Keratinocyte (primary cell): ENCODE data around the gene KIF2C. TPM values are rescaled to one million over a fixed set of nuclear protein-coding genes. Genes with fewer than 3 reads are reported as not detected.
A peak's percentile ranks its signal among the peaks of the same experiment; 100 is the strongest.

Experiments used
- DNase-seq: peaks from one replicate; pipeline ENCODE4 v3.0.0-alpha.2; 2011; ENCODE audit warnings: low read depth, missing footprints, low spot score
- FAIRE-seq: peaks from 2 replicates; lab custom pipeline; 2011; peaks lifted over from hg19 to GRCh38; lab: Jason Lieb, UNC
- H2AFZ ChIP-seq: 2 replicates; pipeline ENCODE4 v1.6.0; 2012; ENCODE audit warnings: low read length, control low read depth, inconsistent platforms; ENCODE audit not compliant: control insufficient read depth
- H3K27ac ChIP-seq: 2 replicates; pipeline ENCODE4 v1.5.1; 2011; ENCODE audit warnings: low read length; ENCODE audit not compliant: control insufficient read depth, insufficient read depth
- H3K27me3 ChIP-seq: 3 replicates; pipeline ENCODE4 v1.6.0; 2011; ENCODE audit warnings: low read length; ENCODE audit not compliant: control insufficient read depth, insufficient read depth; ENCODE audit errors: extremely low read depth
- H3K36me3 ChIP-seq, 2 experiments: 2 replicates in 1 of 2; 3 replicates in 1 of 2; pipeline ENCODE4 v1.5.1; 2011; ENCODE audit warnings: low read length in 2 of 2, mild to moderate bottlenecking in 1 of 2; ENCODE audit not compliant: control insufficient read depth in 2 of 2, insufficient read depth in 2 of 2; ENCODE audit errors: extremely low read depth in 1 of 2
- H3K4me1 ChIP-seq: 3 replicates; pipeline ENCODE4 v1.5.1; 2011; ENCODE audit warnings: low read length; ENCODE audit not compliant: control insufficient read depth, insufficient read depth; ENCODE audit errors: extremely low read depth
- H3K4me2 ChIP-seq: 3 replicates; pipeline ENCODE4 v1.6.0; 2011; ENCODE audit warnings: low read depth, low read length; ENCODE audit not compliant: control insufficient read depth, insufficient read depth; ENCODE audit errors: extremely low read depth
- H3K4me3 ChIP-seq, 3 experiments: fragments of 200-600 bp in 1 of 3; sonication (generic) in 1 of 3; 2 replicates in 2 of 3; 3 replicates in 1 of 3; pipeline ENCODE4 v1.5.1; 2011 to 2016; ENCODE audit warnings: low read length in 3 of 3, mild to moderate bottlenecking in 3 of 3, control low read depth in 2 of 3, inconsistent platforms in 1 of 3, low read depth in 1 of 3, mixed read lengths in 1 of 3, mixed run types in 1 of 3, moderate library complexity in 1 of 3; ENCODE audit not compliant: control insufficient read depth in 2 of 3, insufficient read depth in 2 of 3; ENCODE audit errors: extremely low read depth in 1 of 3
- H3K79me2 ChIP-seq: 2 replicates; pipeline ENCODE4 v1.6.0; 2012; ENCODE audit warnings: low read length; ENCODE audit not compliant: control insufficient read depth, insufficient read depth
- H3K9ac ChIP-seq: 3 replicates; pipeline ENCODE4 v1.6.0; 2011; ENCODE audit warnings: low read length; ENCODE audit not compliant: control insufficient read depth, insufficient read depth; ENCODE audit errors: extremely low read depth
- H3K9me1 ChIP-seq: 3 replicates; pipeline ENCODE4 v1.6.0; 2011; ENCODE audit warnings: low read length; ENCODE audit not compliant: control insufficient read depth, insufficient read depth; ENCODE audit errors: extremely low read depth
- H3K9me3 ChIP-seq: 2 replicates; pipeline ENCODE4 v1.5.1; 2012; ENCODE audit warnings: low read depth, low read length; ENCODE audit not compliant: control insufficient read depth
- H4K20me1 ChIP-seq: 3 replicates; pipeline ENCODE4 v1.6.0; 2011; ENCODE audit warnings: low read length; ENCODE audit not compliant: control insufficient read depth, insufficient read depth; ENCODE audit errors: extremely low read depth
- CTCF ChIP-seq, 3 experiments: IDR thresholded peaks in 1 of 3; conservative IDR thresholded peaks in 1 of 3; optimal IDR thresholded peaks in 1 of 3; 2 replicates in 2 of 3; 3 replicates in 1 of 3; pipeline versions ENCODE3 to v1.5.1; 2011; ENCODE audit warnings: low read length in 3 of 3, mild to moderate bottlenecking in 3 of 3, moderate library complexity in 2 of 3, control low read depth in 1 of 3, inconsistent platforms in 1 of 3; ENCODE audit not compliant: insufficient read depth in 2 of 3; ENCODE audit errors: extremely low read depth in 1 of 3
- EZH2 ChIP-seq: IDR thresholded peaks from one replicate; pipeline ENCODE4 v1.6.1; 2012; ENCODE audit warnings: inconsistent platforms, mild to moderate bottlenecking, low read length, moderate library complexity
- dilution Hi-C: fragments of 300-500 bp; cut with MboI; formaldehyde crosslinking; loops from one replicate; pipeline ENCODE4 v1.7.0; 2020; ENCODE audit warnings: low sequenced_read_pairs; ENCODE audit not compliant: extremely low pct_ligation_motif_present
- polyA plus RNA-seq, 5 experiments: library from polyadenylated mRNA; depleted of rRNA in 3 of 5; stranded (reverse) in 3 of 5; stranded (forward) in 1 of 5; unstranded in 1 of 5; fragments of >200 nt; gene quantifications; 1 replicate in 1 of 5; 2 replicates in 3 of 5; 3 replicates in 1 of 5; pipeline versions ENCODE4 v1.2.1 to v1.2.3, GENCODE V29; 2011 to 2012; ENCODE audit warnings: missing spikeins in 2 of 5, low read depth in 1 of 5, low replicate concordance in 1 of 5

The KIF2C gene
- polyA plus RNA-seq, 1 donor (not counting 4 experiments of a cell fraction or from before 2014, with no cell fraction given), result 16.3 TPM

GRCh38 chr1:44784094-44785028, 44.7 kb downstream of the KIF2C start:
- TF ChIP-seq CTCF (optimal IDR thresholded peaks at IDR 0.05 in 1 of 3, IDR thresholded peaks at IDR 0.05 in 1 of 3, conservative IDR thresholded peaks at IDR 0.05 in 1 of 3; ENCODE audit: extremely low read depth in 1 of 3, insufficient read depth in 2 of 3, low read length in 3 of 3) (peak in 1 of 3 experiments; percentile 27), EZH2 (peak; percentile 37)
- DNase-seq (no peak), FAIRE-seq (no peak)
- peaks cover 5 to 12% of the 10 kb centered on the region in 2 experiments for H3K36me3 ChIP-seq
- H3K4me2 ChIP-seq, result peak overlapping the region; percentile 56
- dilution Hi-C loops, result no loop called here
- H3K4me3 ChIP-seq, result peak overlapping the region in 1 of 3 experiments; percentile 34
- H3K9me1 ChIP-seq, result peaks cover 2% of the 10 kb centered on the region
- H3K4me1 ChIP-seq, result peaks cover 13% of the 10 kb centered on the region
- H3K27me3 ChIP-seq, result no peaks in the 10 kb centered on the region
- H3K79me2 ChIP-seq, result no peaks in the 10 kb centered on the region
- peak overlapping the region; percentile 3 for H3K9ac ChIP-seq
- no peak overlapping the region for H3K27ac ChIP-seq
- peak overlapping the region; percentile 29 for H2AFZ ChIP-seq
- H3K9me3 ChIP-seq, result no peaks in the 10 kb centered on the region
- H4K20me1 ChIP-seq, result no peaks in the 10 kb centered on the region

GRCh38 chr1:44785029-44785380, 45.4 kb downstream of the KIF2C start:
- no peaks in the 10 kb centered on the region for H3K27me3 ChIP-seq
- no peak overlapping the region for H3K9ac ChIP-seq
- H3K36me3 ChIP-seq, result peaks cover 3 to 12% of the 10 kb centered on the region in 2 experiments
- dilution Hi-C loops, result no loop called here
- no peak overlapping the region for H2AFZ ChIP-seq
- H3K9me1 ChIP-seq, result peaks cover 2% of the 10 kb centered on the region
- TF ChIP-seq EZH2, result no peak
- peak in 1 of 3 experiments; percentile 0 for TF ChIP-seq CTCF (optimal IDR thresholded peaks at IDR 0.05 in 1 of 3, IDR thresholded peaks at IDR 0.05 in 1 of 3, conservative IDR thresholded peaks at IDR 0.05 in 1 of 3; ENCODE audit: extremely low read depth in 1 of 3, insufficient read depth in 2 of 3, low read length in 3 of 3)
- H3K27ac ChIP-seq, result no peak overlapping the region
- peaks cover 17% of the 10 kb centered on the region for H3K4me1 ChIP-seq
- H3K4me3 ChIP-seq, result no peak overlapping the region
- H4K20me1 ChIP-seq, result no peaks in the 10 kb centered on the region
- H3K9me3 ChIP-seq, result no peaks in the 10 kb centered on the region
- DNase-seq, result no peak
- H3K4me2 ChIP-seq, result no peak overlapping the region
- FAIRE-seq, result no peak
- H3K79me2 ChIP-seq, result no peaks in the 10 kb centered on the region
